Skeletal muscle tissue (tissue), 4 donors: ENCODE results near the gene CPA3. TPM values are rescaled to one million over a fixed set of nuclear protein-coding genes. Genes with fewer than 3 reads are reported as not detected.

Source experiments
- H3K27ac ChIP-seq: one replicate; pipeline ENCODE4 v1.7.0; 2013; ENCODE audit warnings: mild to moderate bottlenecking, low read depth, low read length, inconsistent platforms
- H3K27me3 ChIP-seq, 3 donors: one replicate each; pipeline ENCODE4 v1.7.0; 2013; ENCODE audit warnings: low read length in 3 of 3; ENCODE audit not compliant: control insufficient read depth in 3 of 3, insufficient read depth in 3 of 3
- H3K36me3 ChIP-seq, 3 donors: one replicate each; pipeline ENCODE4 v1.7.0; 2013; ENCODE audit warnings: low read length in 3 of 3; ENCODE audit not compliant: control insufficient read depth in 3 of 3, insufficient read depth in 3 of 3
- H3K4me1 ChIP-seq, 3 donors: one replicate each; pipeline ENCODE4 v1.7.0; 2013; ENCODE audit warnings: low read length in 3 of 3, mild to moderate bottlenecking in 3 of 3; ENCODE audit not compliant: control insufficient read depth in 3 of 3, insufficient read depth in 3 of 3
- H3K4me3 ChIP-seq, 3 donors: one replicate each; pipeline ENCODE4 v1.7.0; 2013; ENCODE audit warnings: low read length in 3 of 3
- H3K9ac ChIP-seq, 3 donors: one replicate each; pipeline ENCODE4 v1.7.0; 2013; ENCODE audit warnings: low read length in 3 of 3, mild to moderate bottlenecking in 3 of 3, moderate library complexity in 2 of 3, low read depth in 1 of 3
- H3K9me3 ChIP-seq, 3 donors: one replicate each; pipeline ENCODE4 v1.7.0; 2013; ENCODE audit warnings: low read length in 3 of 3; ENCODE audit not compliant: control insufficient read depth in 3 of 3
- total RNA-seq: library from RNA; depleted of rRNA; stranded (reverse); fragments of >200 nt; gene quantifications from one replicate; pipeline ENCODE4 v1.2.3, GENCODE V29; 2014
- donor health status: Osteomylitis.

CPA3 gene
- total RNA-seq, 1 donor from 2014 or later = 5.2 TPM

DNA sequence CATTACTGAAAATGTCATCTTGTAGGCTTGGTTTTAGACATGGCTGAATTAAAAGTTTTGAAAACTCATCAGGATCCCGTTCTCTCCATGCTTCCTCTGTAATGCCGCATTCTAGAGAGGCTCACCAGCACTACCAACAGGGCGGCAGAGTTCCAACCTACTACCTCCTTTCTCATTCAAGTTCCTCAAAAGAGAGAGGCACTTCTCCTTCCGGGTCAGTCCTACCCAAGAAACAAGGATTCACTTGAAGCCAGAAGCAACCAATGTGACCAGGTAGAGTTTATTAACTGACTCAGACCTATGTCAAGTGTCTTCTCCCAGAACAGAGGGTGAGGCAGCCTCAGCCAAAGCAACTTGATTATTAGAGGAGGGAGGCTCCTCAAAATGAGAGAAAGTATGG lies 66.5 kb downstream of the CPA3 start:
- H3K27ac ChIP-seq = no peak overlapping the region
- no peaks in the 10 kb centered on the region for H3K27me3 ChIP-seq
- no peaks in the 10 kb centered on the region for H3K36me3 ChIP-seq
- no peak overlapping the region for H3K4me3 ChIP-seq
- H3K9ac ChIP-seq = no peak overlapping the region
- H3K9me3 ChIP-seq = no peaks in the 10 kb centered on the region
- H3K4me1 ChIP-seq = no peaks in the 10 kb centered on the region

DNA sequence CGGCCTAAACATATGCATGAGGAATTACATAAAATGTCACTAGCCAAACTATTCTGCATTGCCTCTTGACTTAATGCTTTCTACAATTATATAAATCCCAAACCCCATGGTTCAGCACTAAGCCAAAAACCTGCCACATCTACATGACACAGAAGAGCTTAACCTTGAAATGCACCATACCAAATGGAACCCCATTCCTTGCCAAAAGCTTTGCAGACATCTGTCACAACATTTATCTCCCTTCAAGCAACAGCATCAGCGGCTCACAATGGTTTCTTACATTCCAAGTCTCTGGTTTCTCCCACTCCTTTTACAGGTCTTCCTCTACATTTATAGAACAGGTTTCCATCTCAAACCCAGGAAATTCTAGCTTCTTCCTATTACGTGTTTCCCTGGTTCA lies 67.9 kb downstream of the CPA3 start:
- Histone ChIP-seq H3K4me3 (no peak overlapping the region), H3K9ac (no peak overlapping the region), H3K4me1 (no peaks in the 10 kb centered on the region), H3K27me3 (no peaks in the 10 kb centered on the region), H3K9me3 (no peaks in the 10 kb centered on the region), H3K27ac (no peak overlapping the region), H3K36me3 (no peaks in the 10 kb centered on the region)

- Histone ChIP-seq H3K27ac (no peak overlapping the region), H3K9me3 (no peaks in the 10 kb centered on the region), H3K27me3 (no peaks in the 10 kb centered on the region), H3K9ac (no peak overlapping the region), H3K4me1 (no peaks in the 10 kb centered on the region), H3K4me3 (no peak overlapping the region), H3K36me3 (no peaks in the 10 kb centered on the region)
Observed at GRCh38 chr3:148937467-148938255, 72.6 kb downstream of the CPA3 start.

DNA sequence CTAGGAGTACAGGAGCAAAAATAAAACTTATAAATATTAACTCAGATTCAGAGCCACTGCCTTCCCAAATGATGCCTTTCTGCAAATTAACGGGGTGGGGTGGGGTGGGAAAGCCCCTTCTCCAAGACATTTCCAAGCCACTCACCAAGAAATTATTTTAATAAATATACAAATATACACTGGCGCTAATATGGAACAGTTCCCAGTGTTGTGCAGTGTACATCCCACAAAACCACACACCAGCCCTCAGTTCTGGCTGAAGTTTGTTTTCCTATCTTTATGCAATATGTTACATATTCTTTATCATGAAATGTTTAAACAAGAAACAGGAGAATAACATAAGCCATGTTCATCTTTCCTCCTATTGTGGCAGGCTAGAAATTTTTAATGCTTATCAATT lies 73.2 kb downstream of the CPA3 start:
- Histone ChIP-seq H3K27me3 (no peaks in the 10 kb centered on the region), H3K9ac (no peak overlapping the region), H3K27ac (no peak overlapping the region), H3K9me3 (no peaks in the 10 kb centered on the region), H3K36me3 (no peaks in the 10 kb centered on the region), H3K4me3 (no peak overlapping the region), H3K4me1 (peaks cover 0 to 4% (median 0%) of the 10 kb centered on the region in 3 donors)

GRCh38 chr3:148938936-148939335 lies 73.8 kb downstream of the CPA3 start:
- no peak overlapping the region for H3K9ac ChIP-seq
- H3K4me3 ChIP-seq = no peak overlapping the region
- no peak overlapping the region for H3K27ac ChIP-seq
- no peaks in the 10 kb centered on the region for H3K9me3 ChIP-seq
- no peaks in the 10 kb centered on the region for H3K36me3 ChIP-seq
- H3K4me1 ChIP-seq = peaks cover 0 to 4% (median 4%) of the 10 kb centered on the region in 3 donors
- no peaks in the 10 kb centered on the region for H3K27me3 ChIP-seq

GRCh38 chr3:148940983-148941382 lies 75.9 kb downstream of the CPA3 start:
- H3K9me3 ChIP-seq = no peaks in the 10 kb centered on the region
- peaks cover 0 to 4% (median 4%) of the 10 kb centered on the region in 3 donors for H3K4me1 ChIP-seq
- no peak overlapping the region for H3K4me3 ChIP-seq
- no peak overlapping the region for H3K27ac ChIP-seq
- no peaks in the 10 kb centered on the region for H3K27me3 ChIP-seq
- no peaks in the 10 kb centered on the region for H3K36me3 ChIP-seq
- no peak overlapping the region for H3K9ac ChIP-seq

DNA sequence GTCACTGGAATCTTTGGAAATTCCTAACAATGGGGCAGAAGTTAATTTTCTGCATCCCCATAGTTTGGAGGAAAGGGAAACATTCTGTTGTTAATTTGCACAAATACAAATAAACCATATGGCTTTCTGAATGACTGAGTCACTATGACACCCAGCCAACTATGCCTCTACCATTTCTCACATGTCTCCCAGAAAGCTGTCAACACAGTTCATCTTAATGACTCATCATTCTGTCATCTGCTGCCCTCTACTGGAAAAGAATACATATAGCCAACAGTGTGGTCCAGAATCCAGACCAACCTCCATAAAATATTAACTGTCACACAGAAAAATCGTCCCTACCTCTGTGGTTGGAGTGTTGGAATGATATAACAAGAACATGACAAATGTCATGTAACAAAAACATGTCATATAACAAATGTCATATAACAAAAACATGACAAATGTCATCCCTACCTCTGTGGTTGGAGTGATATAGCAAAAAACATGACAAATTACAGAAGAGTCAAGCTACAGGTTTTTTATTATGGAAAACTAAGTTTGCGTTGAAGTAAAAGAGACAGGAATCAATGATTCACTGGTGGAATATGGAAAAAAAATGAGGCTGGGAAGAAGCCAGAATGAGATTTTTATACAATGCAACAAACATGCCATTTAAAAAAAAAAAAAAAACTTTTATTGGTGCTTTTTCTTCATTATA lies 78.6 kb downstream of the CPA3 start:
- peaks cover 0 to 4% (median 4%) of the 10 kb centered on the region in 3 donors for H3K4me1 ChIP-seq
- no peaks in the 10 kb centered on the region for H3K27me3 ChIP-seq

GRCh38 chr3:148945116-148945515 lies 80.0 kb downstream of the CPA3 start:
- H3K4me3 ChIP-seq = no peak overlapping the region
- H3K27ac ChIP-seq = no peak overlapping the region
- no peaks in the 10 kb centered on the region for H3K27me3 ChIP-seq
- no peaks in the 10 kb centered on the region for H3K9me3 ChIP-seq
- H3K36me3 ChIP-seq = no peaks in the 10 kb centered on the region
- H3K9ac ChIP-seq = no peak overlapping the region
- H3K4me1 ChIP-seq = peaks cover 0 to 4% (median 4%) of the 10 kb centered on the region in 3 donors

More for the DNA sequence above, 78.6 kb downstream of the CPA3 start:
- no peak overlapping the region for H3K4me3 ChIP-seq
- H3K36me3 ChIP-seq = no peaks in the 10 kb centered on the region
- H3K27ac ChIP-seq = no peak overlapping the region
- H3K9ac ChIP-seq = no peak overlapping the region
- no peaks in the 10 kb centered on the region for H3K9me3 ChIP-seq
